Right ventricle myocardium inferior (tissue), 1 donor: ENCODE results near the gene OGFOD1. TPM values are rescaled to one million over a fixed set of nuclear protein-coding genes. Genes with fewer than 3 reads are reported as not detected.
A peak's percentile ranks its signal among the peaks of the same experiment; 100 is the strongest.

Experiments used
- ATAC-seq: fragments of 200-7000 bp; cut with Tn5 transposase; one replicate; pipeline ENCODE4 v1.9.1; 2020; ENCODE audit warnings: mild to moderate bottlenecking, moderate library complexity
- DNase-seq: peaks from one replicate; pipeline ENCODE4 v3.0.0; 2021; ENCODE audit errors: missing footprints
- intact Hi-C: fragments of 100-400 bp; cut with DNase I; formaldehyde crosslinking; loops from one replicate; pipeline ENCODE4 v1.11.0; 2022
- total RNA-seq: library from RNA; stranded (reverse); fragmentation: NEBNext Ultra II Directional; extraction: Animal tissue kit (Norgen Biotek cat#: 25700); gene quantifications from one replicate; pipeline ENCODE4 v1.2.1, GENCODE V29; 2021
- donor health status: DM: no; HTN: yes; CAD: no; lungs with severe emphysema.

OGFOD1 gene
- total RNA-seq, 1 donor from 2014 or later = 30.6 TPM

GRCh38 chr16:56513972-56514371, 62.6 kb downstream of the OGFOD1 start:
- ATAC-seq (peak; percentile 57), DNase-seq (no peak)
- intact Hi-C loops = loop anchor here (1.0 to 2.0 kb wide), 2 partner anchors 87 to 188 kb away; no protein-coding TSS in a partner anchor

GRCh38 chr16:56514845-56515244, 63.5 kb downstream of the OGFOD1 start:
- intact Hi-C loops = loop anchor here (1.0 to 2.0 kb wide), 2 partner anchors 86 to 187 kb away; no protein-coding TSS in a partner anchor
- no peak for ATAC-seq
- DNase-seq = no peak

- ATAC-seq = no peak
- intact Hi-C loops = loop anchor here (2.0 kb wide), 1 partner anchor 85 kb away; no protein-coding TSS in a partner anchor
- DNase-seq = no peak
These were observed 64.3 kb downstream of the OGFOD1 start for GRCh38 chr16:56515665-56516064.

- ATAC-seq = no peak
- intact Hi-C loops = no loop called here
- no peak for DNase-seq
These were observed 65.9 kb downstream of the OGFOD1 start for GRCh38 chr16:56517206-56517605.

GRCh38 chr16:56518425-56518824, 67.1 kb downstream of the OGFOD1 start:
- ATAC-seq = no peak
- intact Hi-C loops = no loop called here
- DNase-seq = no peak

- intact Hi-C loops = no loop called here
- peak; percentile 98 for ATAC-seq
- DNase-seq = peak; percentile 95
These were observed 68.3 kb downstream of the OGFOD1 start, which contains the start of gene BBS2 for GRCh38 chr16:56519459-56520250. TSS of gene BBS2 (minus strand) at chr16:56520024. CDS start at chr16:56519862, 162 bp downstream.

- DNase-seq = no peak
- intact Hi-C loops = no loop called here
- no peak for ATAC-seq
These were observed 68.9 kb downstream of the OGFOD1 start for GRCh38 chr16:56520251-56520577.

- DNase-seq = no peak
- intact Hi-C loops = no loop called here
- ATAC-seq = no peak
These were observed 73.9 kb downstream of the OGFOD1 start for GRCh38 chr16:56525236-56525635.

Other genes starting within 250 kb of the OGFOD1 start
- gene AMFR, start 26.0 kb upstream of the OGFOD1 start, total RNA-seq = 68.9 TPM
- gene NUDT21, start 222 bp upstream of the OGFOD1 start, total RNA-seq = 61.9 TPM
- 37.7 TPM for gene BBS2, start 68.5 kb downstream of the OGFOD1 start, total RNA-seq
- not detected for gene MT4, start 113.5 kb downstream of the OGFOD1 start, total RNA-seq
- gene MT3, start 138.0 kb downstream of the OGFOD1 start, total RNA-seq = 5.9 TPM
- gene MT2A, start 157.0 kb downstream of the OGFOD1 start, total RNA-seq = 95.2 TPM
- 136 TPM for gene MT1E, start 174.2 kb downstream of the OGFOD1 start, total RNA-seq
- gene MT1M, start 181.1 kb downstream of the OGFOD1 start, total RNA-seq = 6.7 TPM
- 2.9 TPM for gene MT1A, start 187.1 kb downstream of the OGFOD1 start, total RNA-seq
- gene MT1B, start 200.3 kb downstream of the OGFOD1 start, total RNA-seq = not detected
- gene MT1F, start 206.4 kb downstream of the OGFOD1 start, total RNA-seq = 2.2 TPM
- not detected for gene MT1G, start 216.5 kb downstream of the OGFOD1 start, total RNA-seq
- not detected for gene MT1H, start 218.3 kb downstream of the OGFOD1 start, total RNA-seq
- gene MT1X, start 230.9 kb downstream of the OGFOD1 start, total RNA-seq = 108 TPM